Liver (tissue), 9 donors: ENCODE measurements around the gene VIPR2. TPM values are rescaled to one million over a fixed set of nuclear protein-coding genes. Genes with fewer than 3 reads are reported as not detected.

Experiments used
- DNase-seq: peaks from one replicate; pipeline ENCODE4 v3.0.0-alpha.2; 2017; ENCODE audit warnings: low spot score
- H3K27ac ChIP-seq, 2 donors: one replicate each; pipeline ENCODE4 v1.7.0; 2013; ENCODE audit warnings: inconsistent platforms in 2 of 2, low read length in 2 of 2, control low read depth in 1 of 2, low read depth in 1 of 2, mild to moderate bottlenecking in 1 of 2
- H3K27me3 ChIP-seq, 4 donors: one replicate each; pipeline versions ENCODE4 v1.6.1 to v1.7.0; 2013; ENCODE audit warnings: low read length in 3 of 4, inconsistent platforms in 1 of 4, mild to moderate bottlenecking in 1 of 4, moderate library complexity in 1 of 4; ENCODE audit not compliant: control insufficient read depth in 4 of 4, insufficient read depth in 4 of 4
- H3K36me3 ChIP-seq, 4 donors: one replicate each; pipeline versions ENCODE4 v1.6.1 to v1.7.0; 2013; ENCODE audit warnings: low read length in 3 of 4, mild to moderate bottlenecking in 3 of 4, low read depth in 1 of 4, moderate library complexity in 1 of 4; ENCODE audit not compliant: control insufficient read depth in 4 of 4, insufficient read depth in 3 of 4
- H3K4me1 ChIP-seq, 4 donors: one replicate each; pipeline versions ENCODE4 v1.6.1 to v1.7.0; 2013; ENCODE audit warnings: low read length in 3 of 4, mild to moderate bottlenecking in 3 of 4, moderate library complexity in 1 of 4; ENCODE audit not compliant: control insufficient read depth in 4 of 4, insufficient read depth in 4 of 4
- H3K4me3 ChIP-seq, 3 donors: one replicate each; pipeline versions ENCODE4 v1.6.1 to v1.7.0; 2013; ENCODE audit warnings: low read length in 3 of 3, control low read depth in 1 of 3, low read depth in 1 of 3, mild to moderate bottlenecking in 1 of 3
- H3K9ac ChIP-seq, 2 donors: one replicate each; pipeline ENCODE4 v1.7.0; 2013; ENCODE audit warnings: low read length in 2 of 2, mild to moderate bottlenecking in 2 of 2, moderate library complexity in 2 of 2, control low read depth in 1 of 2, low read depth in 1 of 2
- H3K9me3 ChIP-seq, 4 donors: one replicate each; pipeline versions ENCODE4 v1.6.1 to v1.7.0; 2013; ENCODE audit warnings: low read length in 3 of 4; ENCODE audit not compliant: control insufficient read depth in 4 of 4
- ATF3 ChIP-seq: IDR thresholded peaks from 2 replicates; pipeline ENCODE4 v1.6.1; 2016; ENCODE audit warnings: antibody characterized with exemption
- CTCF ChIP-seq: fragments of 150-350 bp; IDR thresholded peaks from 2 replicates; pipeline ENCODE4 v1.5.1; 2017; ENCODE audit warnings: improper control_type of control experiment, low read depth, low read length; ENCODE audit not compliant: missing input control
- EGR1 ChIP-seq, 2 donors: IDR thresholded peaks; 2 replicates each; pipeline ENCODE4 v1.6.1; 2016 to 2018; ENCODE audit warnings: antibody characterized with exemption in 2 of 2, low read depth in 2 of 2
- FOXA1 ChIP-seq: IDR thresholded peaks from 2 replicates; pipeline ENCODE4 v1.6.1; 2016; ENCODE audit warnings: antibody characterized with exemption
- FOXA2 ChIP-seq: IDR thresholded peaks from 2 replicates; pipeline ENCODE4 v1.6.1; 2016; ENCODE audit warnings: antibody characterized with exemption
- GABPA ChIP-seq, 2 donors: IDR thresholded peaks in 1 of 2; conservative IDR thresholded peaks in 1 of 2; 2 replicates each; pipeline ENCODE4 v1.6.1; 2016; ENCODE audit warnings: antibody characterized with exemption in 2 of 2, mild to moderate bottlenecking in 1 of 2, moderate library complexity in 1 of 2
- HNF4A ChIP-seq, 2 donors: conservative IDR thresholded peaks; 2 replicates each; pipeline ENCODE4 v1.6.1; 2016; ENCODE audit warnings: antibody characterized with exemption in 2 of 2, mild to moderate bottlenecking in 2 of 2
- HNF4G ChIP-seq: IDR thresholded peaks from 2 replicates; pipeline ENCODE4 v1.6.1; 2016; ENCODE audit warnings: antibody characterized with exemption
- JUND ChIP-seq, 2 donors: IDR thresholded peaks; 2 replicates each; pipeline ENCODE4 v1.6.1; 2016; ENCODE audit warnings: antibody characterized with exemption in 2 of 2
- MAX ChIP-seq: IDR thresholded peaks from 2 replicates; pipeline ENCODE4 v1.6.1; 2016; ENCODE audit warnings: antibody characterized with exemption
- NR2F2 ChIP-seq: IDR thresholded peaks from 2 replicates; pipeline ENCODE4 v1.6.1; 2016; ENCODE audit warnings: antibody characterized with exemption
- RAD21 ChIP-seq, 2 donors: IDR thresholded peaks; 2 replicates each; pipeline ENCODE4 v1.6.1; 2016; ENCODE audit warnings: antibody characterized with exemption in 2 of 2, mild to moderate bottlenecking in 2 of 2
- REST ChIP-seq: IDR thresholded peaks from 2 replicates; pipeline ENCODE4 v1.6.1; 2016; ENCODE audit warnings: antibody characterized with exemption, mild to moderate bottlenecking
- RXRA ChIP-seq, 2 donors: IDR thresholded peaks; 2 replicates each; pipeline ENCODE4 v1.6.1; 2017 to 2018; ENCODE audit warnings: antibody characterized with exemption in 2 of 2, mild to moderate bottlenecking in 1 of 2
- SP1 ChIP-seq: IDR thresholded peaks from 2 replicates; pipeline ENCODE4 v1.6.1; 2018; ENCODE audit warnings: antibody characterized with exemption, mild to moderate bottlenecking
- TAF1 ChIP-seq: conservative IDR thresholded peaks from 2 replicates; pipeline ENCODE4 v1.6.1; 2016; ENCODE audit warnings: antibody characterized with exemption, mild to moderate bottlenecking
- YY1 ChIP-seq: IDR thresholded peaks from 2 replicates; pipeline ENCODE4 v1.6.1; 2016; ENCODE audit warnings: antibody characterized with exemption, mild to moderate bottlenecking
- ZBTB33 ChIP-seq: IDR thresholded peaks from 2 replicates; pipeline ENCODE4 v1.6.1; 2016; ENCODE audit warnings: antibody characterized with exemption
- WGBS: extraction: QIAGEN DNeasy Blood & Tissue Kit; methylation state at CpG from one replicate; pipeline ENCODE4 v1.1.7; 2013; 5-methylcytosine and 5-hydroxymethylcytosine counted together
- polyA plus RNA-seq, 2 donors: library from polyadenylated mRNA; stranded (reverse) in 1 of 2; unstranded in 1 of 2; fragments of 200-250 nt in 1 of 2; fragments of >200 nt in 1 of 2; fragmentation: Nextera tagmentation in 1 of 2; extraction: Ambion mirVana in 1 of 2; gene quantifications; one replicate each; pipeline versions ENCODE4 v1.2.1 to v1.2.3, GENCODE V29; 2013 to 2015
- total RNA-seq, 2 donors: library from RNA; depleted of rRNA; stranded (reverse); fragments of >200 nt; gene quantifications; one replicate each; pipeline ENCODE4 v1.2.3, GENCODE V29; 2014
- donor health status: healthy.
- donor health status: healthy.
- donor health status: healthy.
- donor health status: healthy.
- donor health status: healthy.

Gene VIPR2
- total and polyA plus RNA-seq, 4 donors: 0.05 to 0.17 (median 0.10) TPM; not detected in 1

- Histone ChIP-seq H3K27me3 (no peaks in the 10 kb centered on the region), H3K4me3 (no peak overlapping the region), H3K4me1 (no peaks in the 10 kb centered on the region), H3K36me3 (no peaks in the 10 kb centered on the region), H3K9ac (no peak overlapping the region), H3K9me3 (no peaks in the 10 kb centered on the region), H3K27ac (peak overlapping the region in 1 of 2 donors; percentile 41)
- TF ChIP-seq ATF3: no peak
- TF ChIP-seq NR2F2: no peak
- no peak for TF ChIP-seq HNF4A (conservative IDR thresholded peaks at IDR 0.05)
- no peak for TF ChIP-seq TAF1
- TF ChIP-seq SP1: no peak
- TF ChIP-seq REST: no peak
- no peak for TF ChIP-seq FOXA2
- TF ChIP-seq GABPA (IDR thresholded peaks at IDR 0.05 in 1 of 2, conservative IDR thresholded peaks at IDR 0.05 in 1 of 2): no peak
- TF ChIP-seq YY1: no peak
- TF ChIP-seq MAX: no peak
- no peak for TF ChIP-seq HNF4G
- WGBS: 78% methylated on average over 13 of the region's 13 CpGs
- peak; percentile 5 for DNase-seq
Observed at GRCh38 chr7:159067576-159068487, 76.8 kb downstream of the VIPR2 start.

GRCh38 chr7:159066816-159067575 is 77.7 kb downstream of the VIPR2 start:
- H3K27ac ChIP-seq: no peak overlapping the region
- H3K27me3 ChIP-seq: no peaks in the 10 kb centered on the region
- WGBS: 89% methylated on average over 18 of the region's 18 CpGs
- H3K4me1 ChIP-seq: no peaks in the 10 kb centered on the region
- no peak overlapping the region for H3K4me3 ChIP-seq
- H3K9me3 ChIP-seq: no peaks in the 10 kb centered on the region
- DNase-seq: peak; percentile 4
- H3K9ac ChIP-seq: no peak overlapping the region
- no peaks in the 10 kb centered on the region for H3K36me3 ChIP-seq
- TF ChIP-seq YY1 (no peak), MAX (no peak), TAF1 (no peak), JUND (IDR thresholded peaks at IDR 0.05) (no peak), ZBTB33 (no peak), SP1 (no peak), EGR1 (IDR thresholded peaks at IDR 0.05; ENCODE audit: low read depth in 2 of 2) (no peak), HNF4A (conservative IDR thresholded peaks at IDR 0.05) (no peak), FOXA1 (no peak), CTCF (no peak), RXRA (IDR thresholded peaks at IDR 0.05) (no peak), GABPA (IDR thresholded peaks at IDR 0.05 in 1 of 2, conservative IDR thresholded peaks at IDR 0.05 in 1 of 2) (no peak), RAD21 (IDR thresholded peaks at IDR 0.05) (no peak), NR2F2 (no peak)
